Left ventricle myocardium inferior (tissue), 1 donor: ENCODE data around the gene E2F3. TPM values are rescaled to one million over a fixed set of nuclear protein-coding genes. Genes with fewer than 3 reads are reported as not detected.

Experiments
- DNase-seq: peaks from one replicate; pipeline ENCODE4 v3.0.0-alpha.2; 2020
- H3K27ac ChIP-seq: fragments of 200-600 bp; replicated peaks from 2 replicates; pipeline ENCODE4 v1.8.0; 2021
- H3K27me3 ChIP-seq: fragments of 200-600 bp; 2 replicates; pipeline ENCODE4 v1.8.0; 2021; ENCODE audit warnings: low read depth
- H3K36me3 ChIP-seq: fragments of 200-600 bp; 2 replicates; pipeline ENCODE4 v1.8.0; 2021
- H3K4me1 ChIP-seq: fragments of 200-600 bp; 2 replicates; pipeline ENCODE4 v1.8.0; 2021
- H3K4me3 ChIP-seq: fragments of 200-600 bp; 2 replicates; pipeline ENCODE4 v1.8.0; 2021; ENCODE audit warnings: mild to moderate bottlenecking, moderate library complexity
- H3K9me3 ChIP-seq: fragments of 200-600 bp; replicated peaks from 2 replicates; pipeline ENCODE4 v1.8.0; 2021
- CTCF ChIP-seq: fragments of 200-600 bp; IDR thresholded peaks from 2 replicates; pipeline ENCODE4 v1.8.0; 2021; ENCODE audit warnings: antibody characterized with exemption, mild to moderate bottlenecking, borderline replicate concordance
- intact Hi-C: fragments of 100-400 bp; cut with micrococcal nuclease; formaldehyde crosslinking; loops from one replicate; pipeline ENCODE4 v1.11.0; 2022
- total RNA-seq: library from RNA; stranded (reverse); fragmentation: NEBNext Ultra II Directional; extraction: Animal tissue kit (Norgen Biotek cat#: 25700); gene quantifications from one replicate; pipeline ENCODE4 v1.2.1, GENCODE V29; 2021
- donor health status: DM: no; HTN: yes; CAD: no; lungs with severe emphysema.

The E2F3 gene
- total RNA-seq, 1 donor from 2014 or later, result 6.7 TPM

DNA sequence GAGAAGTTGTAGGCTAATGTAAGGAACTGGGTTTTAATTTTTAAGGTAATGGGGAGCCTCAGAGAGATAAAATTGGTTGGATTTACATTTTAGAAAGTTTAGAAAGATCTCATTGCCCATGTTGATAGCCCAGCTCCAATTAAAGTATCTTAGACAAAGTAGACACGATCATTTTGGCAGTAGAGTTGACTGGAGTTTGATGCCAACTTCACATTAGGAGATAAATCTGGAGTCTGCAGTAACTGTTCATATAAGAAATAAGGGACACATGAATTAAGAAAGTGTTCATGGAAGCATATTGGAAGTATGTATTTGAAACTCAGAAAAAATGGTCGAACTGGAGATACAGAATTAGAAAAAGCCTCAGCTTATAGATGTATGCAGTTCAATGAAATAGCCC is 12.6 kb upstream of the E2F3 start:
- H3K36me3 ChIP-seq, result no peaks in the 10 kb centered on the region
- no peak for DNase-seq
- peaks cover 5% of the 10 kb centered on the region for H3K27me3 ChIP-seq
- no peak for TF ChIP-seq CTCF
- intact Hi-C loops, result no loop called here
- H3K9me3 ChIP-seq, result no peaks in the 10 kb centered on the region
- no peaks in the 10 kb centered on the region for H3K4me1 ChIP-seq
- no peak overlapping the region for H3K27ac ChIP-seq
- no peak overlapping the region for H3K4me3 ChIP-seq

GRCh38 chr6:20393297-20393696 is 8.4 kb upstream of the E2F3 start:
- Histone ChIP-seq H3K9me3 (no peaks in the 10 kb centered on the region), H3K4me1 (no peaks in the 10 kb centered on the region), H3K27me3 (peaks cover 15% of the 10 kb centered on the region), H3K36me3 (no peaks in the 10 kb centered on the region), H3K27ac (no peak overlapping the region), H3K4me3 (no peak overlapping the region)
- DNase-seq, result no peak
- intact Hi-C loops, result no loop called here
- no peak for TF ChIP-seq CTCF

DNA sequence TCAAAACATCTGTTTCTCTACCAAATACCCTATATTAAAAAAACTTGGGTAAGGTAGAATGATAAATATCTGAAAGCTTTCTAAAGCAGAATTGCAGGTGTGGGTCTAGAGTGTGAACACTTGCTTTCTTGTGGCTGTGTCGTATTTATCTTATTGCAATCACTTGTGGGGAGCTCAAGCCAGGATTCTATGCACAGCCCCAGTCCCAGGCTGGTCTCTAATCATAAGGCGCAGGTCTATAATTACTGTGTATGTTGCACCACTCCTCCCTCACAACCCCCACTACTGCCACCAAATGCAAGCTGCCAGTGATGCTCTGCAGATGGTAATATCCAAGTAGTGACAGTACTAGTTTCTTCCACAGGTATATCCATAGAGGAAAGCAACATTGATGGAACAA is 2.2 kb upstream of the E2F3 start:
- TF ChIP-seq CTCF, result no peak
- DNase-seq, result no peak
- no peaks in the 10 kb centered on the region for H3K9me3 ChIP-seq
- no peak overlapping the region for H3K27ac ChIP-seq
- H3K27me3 ChIP-seq, result peaks cover 5% of the 10 kb centered on the region
- intact Hi-C loops, result no loop called here
- H3K36me3 ChIP-seq, result no peaks in the 10 kb centered on the region
- no peak overlapping the region for H3K4me3 ChIP-seq
- peaks cover 37% of the 10 kb centered on the region for H3K4me1 ChIP-seq

DNA sequence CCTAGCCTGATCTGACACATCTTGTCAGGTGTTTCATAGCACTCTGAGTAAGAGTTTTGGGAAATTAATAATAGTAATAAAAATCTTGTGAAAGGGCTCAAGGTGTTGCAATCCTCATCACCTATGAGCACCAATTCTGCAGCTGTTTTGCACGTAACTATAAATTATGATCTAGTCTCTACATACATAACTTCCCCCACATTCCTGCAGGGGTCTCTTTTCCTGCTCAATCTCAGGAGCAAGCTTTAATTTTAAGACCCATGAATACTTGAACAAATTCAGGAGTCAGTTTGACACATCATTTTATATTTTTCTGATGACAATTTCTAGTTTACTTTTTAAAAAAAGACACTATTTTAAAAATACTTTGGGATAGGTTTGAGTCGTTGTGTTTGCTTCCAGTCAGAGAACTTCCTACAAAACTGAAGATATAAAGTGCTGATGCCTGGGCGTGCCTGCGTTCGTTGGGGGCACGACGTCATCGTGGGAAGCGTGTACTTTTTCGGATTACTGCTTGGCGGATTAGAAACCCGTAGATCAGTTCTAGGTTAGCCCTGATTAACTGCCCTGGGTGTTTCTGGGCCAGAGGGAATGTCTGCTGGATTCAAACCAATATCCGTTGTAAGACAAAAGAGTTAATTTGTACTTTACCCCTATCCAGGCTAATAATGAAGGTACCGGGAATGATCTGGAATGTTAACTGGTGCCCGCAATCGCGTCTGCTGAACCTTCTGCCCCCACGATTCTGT is 1.0 kb upstream of the E2F3 start:
- TF ChIP-seq CTCF, result peak; percentile 50
- Histone ChIP-seq H3K36me3 (no peaks in the 10 kb centered on the region), H3K27me3 (no peaks in the 10 kb centered on the region), H3K9me3 (no peaks in the 10 kb centered on the region), H3K4me1 (peaks cover 44% of the 10 kb centered on the region), H3K27ac (peak overlapping the region; percentile 78), H3K4me3 (peak overlapping the region; percentile 86)
- peak; percentile 24 for DNase-seq
- intact Hi-C loops, result loop anchor here (5.0 kb wide), 1 partner anchor 127 kb away; no protein-coding TSS in a partner anchor

DNA sequence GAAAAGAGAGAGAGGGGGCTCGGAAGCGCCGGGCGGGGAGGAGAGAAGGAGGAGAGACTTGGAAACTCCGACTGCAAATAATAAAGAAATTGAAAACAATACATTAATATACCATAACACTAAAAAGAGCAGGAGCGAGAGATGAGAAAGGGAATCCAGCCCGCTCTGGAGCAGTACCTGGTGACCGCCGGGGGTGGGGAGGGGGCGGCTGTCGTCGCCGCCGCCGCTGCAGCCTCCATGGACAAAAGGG is 338 bp downstream of the E2F3 start:
- no peak for DNase-seq
- intact Hi-C loops, result loop anchor here (5.0 kb wide), 1 partner anchor 125 kb away; no protein-coding TSS in a partner anchor
- Histone ChIP-seq H3K4me3 (peak overlapping the region; percentile 86), H3K36me3 (no peaks in the 10 kb centered on the region), H3K27ac (peak overlapping the region; percentile 88), H3K27me3 (no peaks in the 10 kb centered on the region), H3K9me3 (no peaks in the 10 kb centered on the region), H3K4me1 (peaks cover 44% of the 10 kb centered on the region)
- no peak for TF ChIP-seq CTCF
